Suprapubic skin (tissue), 4 donors: ENCODE data around the gene GBGT1. TPM values are rescaled to one million over a fixed set of nuclear protein-coding genes. Genes with fewer than 3 reads are reported as not detected.

Source experiments
- DNase-seq, 2 donors: peaks; one replicate each; pipeline ENCODE4 v3.0.0-alpha.2; 2019; ENCODE audit warnings: low spot score in 2 of 2
- H3K27ac ChIP-seq: fragments of 200-600 bp; sonication (generic); one replicate; pipeline ENCODE4 v1.5.1; 2019
- H3K27me3 ChIP-seq: fragments of 200-600 bp; sonication (generic); one replicate; pipeline ENCODE4 v1.5.1; 2019
- H3K36me3 ChIP-seq: fragments of 200-600 bp; sonication (generic); one replicate; pipeline ENCODE4 v1.5.1; 2019
- H3K4me1 ChIP-seq: fragments of 200-600 bp; sonication (generic); one replicate; pipeline ENCODE4 v1.5.1; 2019
- H3K4me3 ChIP-seq: fragments of 200-600 bp; sonication (generic); one replicate; pipeline ENCODE4 v1.5.1; 2019; ENCODE audit warnings: mild to moderate bottlenecking
- H3K9me3 ChIP-seq: fragments of 200-600 bp; sonication (generic); one replicate; pipeline ENCODE4 v1.5.1; 2019
- EP300 ChIP-seq: sonication (generic); formaldehyde crosslinking; IDR thresholded peaks from one replicate; pipeline ENCODE4 v1.6.1; 2017; ENCODE audit warnings: antibody characterized with exemption
- POLR2A ChIP-seq, 2 donors: fragments of 450-650 bp; IDR thresholded peaks; one replicate each; pipeline ENCODE4 v1.6.1; 2017; ENCODE audit warnings: antibody characterized with exemption in 2 of 2, mild to moderate bottlenecking in 2 of 2, moderate library complexity in 2 of 2
- POLR2AphosphoS5 ChIP-seq, 3 donors: sonication (generic); formaldehyde crosslinking; IDR thresholded peaks; one replicate each; pipeline ENCODE4 v1.6.1; 2017; ENCODE audit warnings: antibody characterized with exemption in 3 of 3
- WGBS: methylation state at CpG from one replicate; pipeline ENCODE4 v1.1.5; 2018; 5-methylcytosine and 5-hydroxymethylcytosine counted together
- total RNA-seq, 4 donors: library from RNA; depleted of rRNA; stranded (reverse); fragments of >200 nt; gene quantifications; one replicate each; pipeline ENCODE4 v1.1.0, GENCODE V29; 2016
- TF ChIP-seq, protein P1 (sequence below), 2 donors: fragments of 200-600 bp in 1 of 2; fragments of 450-650 bp in 1 of 2; sonication (generic) in 1 of 2; IDR thresholded peaks; one replicate each; pipeline ENCODE4 v1.5.1; 2016 to 2019; ENCODE audit warnings: antibody characterized with exemption in 2 of 2, mild to moderate bottlenecking in 1 of 2, moderate library complexity in 1 of 2

GBGT1 gene
- total RNA-seq, 4 donors from 2014 or later: 2.6 to 14.6 (median 5.8) TPM

DNA sequence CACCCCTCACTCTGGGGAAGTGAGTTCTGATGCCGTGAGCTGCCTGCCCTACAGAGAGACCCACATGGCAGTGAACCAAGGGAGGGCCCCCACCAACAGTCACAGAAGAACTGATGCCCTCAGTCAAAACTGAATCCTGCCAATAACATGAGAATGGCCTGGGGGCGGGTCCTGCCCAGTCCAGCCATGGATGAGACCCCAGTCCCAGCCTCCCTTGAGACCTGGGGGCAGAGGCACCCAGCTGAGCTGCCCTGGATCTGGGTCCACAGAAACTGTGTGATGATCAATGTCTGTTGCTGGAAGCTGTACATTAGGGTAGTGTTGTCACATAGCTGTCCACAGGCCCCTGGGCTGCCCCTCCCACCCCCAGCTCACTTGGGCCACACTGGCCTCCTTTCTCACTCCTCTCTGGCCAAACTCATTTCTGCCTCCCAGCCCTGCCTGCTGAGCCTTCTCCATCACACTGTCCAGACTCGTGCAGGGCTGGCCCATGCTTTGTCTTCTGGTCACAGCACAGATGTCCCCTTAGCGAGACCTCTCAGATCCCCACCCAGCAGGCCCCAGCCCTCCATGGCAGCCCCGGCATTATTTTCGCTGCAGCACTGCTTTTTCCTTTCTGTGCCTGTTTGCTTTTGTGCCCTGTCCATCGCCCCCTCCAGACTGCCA lies 16.8 kb downstream of the GBGT1 start:
- 60% methylated on average over 7 of the region's 7 CpGs for WGBS
- Histone ChIP-seq H3K27me3 (no peaks in the 10 kb centered on the region), H3K4me1 (peaks cover 59% of the 10 kb centered on the region), H3K4me3 (peak overlapping the region; percentile 59), H3K27ac (no peak overlapping the region), H3K9me3 (no peaks in the 10 kb centered on the region), H3K36me3 (no peaks in the 10 kb centered on the region)
- no peak for TF ChIP-seq POLR2AphosphoS5 (IDR thresholded peaks at IDR 0.05)
- no peak for DNase-seq

DNA sequence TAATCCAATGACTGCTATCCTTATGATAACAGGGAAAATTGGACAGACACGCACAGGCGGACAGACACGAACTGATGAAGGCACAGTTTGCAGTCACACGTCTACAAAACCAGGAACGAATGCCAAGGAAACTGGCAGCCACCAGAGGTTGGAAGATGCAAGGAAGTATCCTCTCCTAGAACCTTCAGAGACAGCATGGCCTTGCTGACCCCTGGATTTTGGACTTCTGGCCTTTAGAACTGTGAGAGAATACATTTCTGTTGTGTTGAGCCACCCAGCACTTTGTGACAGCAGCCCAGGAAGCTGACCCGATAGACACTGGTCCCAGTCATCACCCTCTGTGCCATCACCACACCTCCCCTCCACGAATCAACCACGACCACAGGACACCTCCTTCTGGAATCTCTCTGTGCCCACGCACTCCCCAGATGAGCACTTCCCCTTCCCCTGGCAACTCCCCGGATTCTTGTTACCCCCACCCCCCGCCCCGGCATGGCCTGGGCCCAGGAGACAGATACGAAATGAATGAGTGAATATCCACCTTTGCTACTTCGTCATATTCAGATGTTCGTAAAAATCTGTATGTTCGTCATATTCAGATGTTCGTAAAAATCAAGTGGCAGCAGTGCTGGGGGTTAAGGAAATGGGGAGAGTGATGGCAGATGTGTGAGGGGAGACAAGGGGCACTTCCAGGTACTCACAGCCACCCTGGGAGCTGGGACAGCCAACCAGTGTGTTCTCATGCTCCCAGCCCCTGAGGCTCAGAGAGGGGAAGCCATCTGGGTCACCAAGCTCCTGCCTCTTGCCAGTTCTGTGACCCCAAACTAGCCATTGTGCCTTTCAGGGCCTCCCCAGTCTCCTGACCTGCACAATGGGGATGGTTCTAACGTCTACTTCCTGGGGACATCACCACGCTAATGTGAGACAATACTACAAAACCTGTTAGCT lies 18.5 kb downstream of the GBGT1 start:
- H3K4me3 ChIP-seq: no peak overlapping the region
- H3K27me3 ChIP-seq: no peaks in the 10 kb centered on the region
- H3K36me3 ChIP-seq: no peaks in the 10 kb centered on the region
- no peaks in the 10 kb centered on the region for H3K9me3 ChIP-seq
- peak overlapping the region; percentile 35 for H3K27ac ChIP-seq
- no peak for TF ChIP-seq POLR2A (IDR thresholded peaks at IDR 0.05)
- TF ChIP-seq POLR2AphosphoS5 (IDR thresholded peaks at IDR 0.05): no peak
- TF ChIP-seq EP300: no peak
- TF ChIP-seq, protein P1, sequence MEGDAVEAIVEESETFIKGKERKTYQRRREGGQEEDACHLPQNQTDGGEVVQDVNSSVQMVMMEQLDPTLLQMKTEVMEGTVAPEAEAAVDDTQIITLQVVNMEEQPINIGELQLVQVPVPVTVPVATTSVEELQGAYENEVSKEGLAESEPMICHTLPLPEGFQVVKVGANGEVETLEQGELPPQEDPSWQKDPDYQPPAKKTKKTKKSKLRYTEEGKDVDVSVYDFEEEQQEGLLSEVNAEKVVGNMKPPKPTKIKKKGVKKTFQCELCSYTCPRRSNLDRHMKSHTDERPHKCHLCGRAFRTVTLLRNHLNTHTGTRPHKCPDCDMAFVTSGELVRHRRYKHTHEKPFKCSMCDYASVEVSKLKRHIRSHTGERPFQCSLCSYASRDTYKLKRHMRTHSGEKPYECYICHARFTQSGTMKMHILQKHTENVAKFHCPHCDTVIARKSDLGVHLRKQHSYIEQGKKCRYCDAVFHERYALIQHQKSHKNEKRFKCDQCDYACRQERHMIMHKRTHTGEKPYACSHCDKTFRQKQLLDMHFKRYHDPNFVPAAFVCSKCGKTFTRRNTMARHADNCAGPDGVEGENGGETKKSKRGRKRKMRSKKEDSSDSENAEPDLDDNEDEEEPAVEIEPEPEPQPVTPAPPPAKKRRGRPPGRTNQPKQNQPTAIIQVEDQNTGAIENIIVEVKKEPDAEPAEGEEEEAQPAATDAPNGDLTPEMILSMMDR (IDR thresholded peaks at IDR 0.05): no peak
- DNase-seq: no peak
- WGBS: 57% methylated on average over 19 of the region's 19 CpGs
- peaks cover 76% of the 10 kb centered on the region for H3K4me1 ChIP-seq

DNA sequence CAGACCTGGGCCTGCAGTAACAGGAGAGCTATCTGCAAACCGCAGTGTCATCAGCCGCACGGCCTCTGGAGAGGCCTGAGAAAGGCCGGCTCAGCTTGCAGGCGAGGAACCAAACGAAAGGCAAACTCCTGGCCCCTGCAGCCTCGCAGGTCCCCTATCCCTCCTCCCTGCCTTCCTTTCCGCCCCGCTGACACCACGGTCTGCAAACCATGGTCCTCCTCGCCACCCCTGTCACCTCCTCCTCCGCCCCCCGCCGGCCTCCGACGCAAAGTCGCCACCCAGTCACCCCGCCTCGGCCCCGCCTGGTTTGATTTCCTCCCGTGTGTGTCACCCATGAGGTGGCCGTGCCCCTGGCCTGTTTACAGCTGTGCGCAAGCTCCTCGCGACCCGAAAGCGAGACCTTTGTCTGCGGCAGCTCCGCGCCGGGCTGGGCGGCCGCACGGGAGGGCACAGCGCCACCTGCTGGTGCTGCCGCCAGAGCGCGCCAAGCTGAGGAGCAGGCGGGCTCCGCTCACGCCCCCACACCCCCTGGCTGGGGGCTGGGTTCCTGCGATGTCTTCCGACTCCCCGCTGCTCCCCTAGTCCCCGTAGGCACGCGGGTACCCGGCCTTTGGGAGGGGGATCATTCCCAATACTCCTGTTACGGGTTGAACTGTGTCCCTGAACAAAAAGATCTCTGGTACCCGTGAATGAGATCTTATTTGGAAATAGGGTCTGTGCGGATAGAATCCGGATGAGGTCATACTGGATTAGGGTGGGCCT lies 19.4 kb downstream of the GBGT1 start:
- peak in 1 of 2 donors; percentile 94 for DNase-seq
- Histone ChIP-seq H3K9me3 (no peaks in the 10 kb centered on the region), H3K27ac (peak overlapping the region; percentile 35), H3K36me3 (no peaks in the 10 kb centered on the region), H3K4me1 (peaks cover 85% of the 10 kb centered on the region), H3K27me3 (no peaks in the 10 kb centered on the region), H3K4me3 (peak overlapping the region; percentile 43)
- 4% methylated on average over 22 of the region's 52 CpGs for WGBS
- TF ChIP-seq POLR2AphosphoS5 (IDR thresholded peaks at IDR 0.05) (peak in 2 of 3 donors; percentile 70 to 77), EP300 (no peak), POLR2A (IDR thresholded peaks at IDR 0.05) (no peak)
- TF ChIP-seq, protein P1 (IDR thresholded peaks at IDR 0.05): peak; percentile 99

DNA sequence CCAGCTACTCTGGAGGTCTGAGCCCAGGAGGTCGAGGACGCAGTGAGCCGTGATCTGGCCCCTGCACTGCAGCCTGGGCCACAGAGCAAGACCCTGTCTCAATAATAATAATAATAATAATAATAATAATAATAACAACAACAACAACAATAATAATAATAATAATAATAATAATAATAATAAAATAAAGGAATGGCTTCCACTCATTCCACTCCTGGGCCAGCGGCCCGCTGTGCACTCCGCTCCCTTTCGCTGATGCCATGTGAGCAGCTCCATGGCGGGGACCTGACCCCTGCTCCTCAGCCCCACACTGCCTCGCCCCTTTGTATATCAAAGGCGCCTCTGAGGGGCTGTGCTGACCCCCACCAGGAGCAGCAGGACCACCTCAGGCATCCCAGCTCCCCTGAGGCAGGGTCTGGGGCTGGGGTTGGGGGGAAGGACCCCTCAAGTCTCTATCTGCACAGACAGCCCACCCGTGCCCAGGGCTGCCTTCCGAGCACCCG lies 20.0 kb downstream of the GBGT1 start:
- Histone ChIP-seq H3K27me3 (no peaks in the 10 kb centered on the region), H3K4me1 (peaks cover 91% of the 10 kb centered on the region), H3K27ac (peak overlapping the region; percentile 35), H3K4me3 (peak overlapping the region; percentile 43), H3K36me3 (no peaks in the 10 kb centered on the region), H3K9me3 (no peaks in the 10 kb centered on the region)
- 92% methylated on average over 10 of the region's 13 CpGs for WGBS
- DNase-seq: no peak
- TF ChIP-seq, protein P1 (IDR thresholded peaks at IDR 0.05): no peak
- TF ChIP-seq POLR2A (IDR thresholded peaks at IDR 0.05): no peak
- no peak for TF ChIP-seq EP300
- TF ChIP-seq POLR2AphosphoS5 (IDR thresholded peaks at IDR 0.05): no peak

DNA sequence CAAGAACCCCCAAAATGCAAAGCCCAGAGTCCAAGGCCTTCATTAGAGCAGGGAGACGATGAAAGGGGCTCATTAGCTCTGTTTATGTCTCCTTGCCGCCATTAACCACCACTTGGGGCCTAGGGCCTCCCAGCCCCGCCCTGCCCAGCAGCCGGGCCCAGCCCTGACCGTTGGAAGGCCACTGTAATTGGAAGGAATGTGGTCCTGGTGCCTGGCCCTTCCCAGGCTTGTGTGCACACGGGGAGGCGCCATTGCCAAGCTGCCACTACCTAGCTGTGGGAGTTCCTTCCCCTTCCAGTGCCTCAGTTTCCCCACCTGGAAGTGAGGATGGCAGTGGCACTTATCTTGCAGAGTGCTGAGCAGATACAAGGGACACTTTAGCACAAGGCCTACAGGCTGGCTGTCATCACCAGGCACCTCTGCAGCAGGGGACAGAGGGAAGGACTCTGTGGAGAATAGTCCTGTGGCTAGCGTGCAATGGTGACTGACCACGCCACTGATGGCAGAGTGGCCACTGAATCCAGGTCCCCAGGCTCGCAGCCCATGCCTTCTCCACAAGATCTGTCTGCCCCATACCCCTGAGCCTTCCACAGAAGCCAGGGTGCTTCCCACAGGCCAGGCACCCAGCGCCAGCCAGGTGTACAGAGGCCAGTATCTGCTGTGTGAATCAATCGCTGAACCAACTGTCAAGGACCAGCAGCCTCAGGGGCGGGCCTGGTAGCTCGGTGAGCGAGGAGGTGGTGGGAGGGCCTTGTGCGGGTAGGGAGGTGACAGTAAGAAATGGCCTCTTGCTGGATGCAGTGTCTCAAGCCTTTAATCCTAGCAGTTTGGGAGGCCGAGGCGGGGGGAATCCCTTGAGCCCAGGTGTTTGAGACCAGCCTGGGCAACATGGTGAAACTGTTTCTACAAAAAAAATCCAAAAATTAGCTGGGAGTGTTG lies 20.8 kb downstream of the GBGT1 start:
- H3K36me3 ChIP-seq: no peaks in the 10 kb centered on the region
- H3K9me3 ChIP-seq: no peaks in the 10 kb centered on the region
- H3K4me3 ChIP-seq: no peak overlapping the region
- no peak for DNase-seq
- H3K4me1 ChIP-seq: peaks cover 94% of the 10 kb centered on the region
- no peak for TF ChIP-seq POLR2AphosphoS5 (IDR thresholded peaks at IDR 0.05)
- TF ChIP-seq, protein P1 (IDR thresholded peaks at IDR 0.05): no peak
- no peaks in the 10 kb centered on the region for H3K27me3 ChIP-seq
- peak overlapping the region; percentile 9 for H3K27ac ChIP-seq
- 48% methylated on average over 16 of the region's 18 CpGs for WGBS
